ENCODE measurements around the gene NLRP9.
"Not testable (repeated sequence)": the region's sequence is repeated elsewhere in the genome, so short reads cannot be mapped to it uniquely, and the experiment has no call there.

The NLRP9 gene

DNA sequence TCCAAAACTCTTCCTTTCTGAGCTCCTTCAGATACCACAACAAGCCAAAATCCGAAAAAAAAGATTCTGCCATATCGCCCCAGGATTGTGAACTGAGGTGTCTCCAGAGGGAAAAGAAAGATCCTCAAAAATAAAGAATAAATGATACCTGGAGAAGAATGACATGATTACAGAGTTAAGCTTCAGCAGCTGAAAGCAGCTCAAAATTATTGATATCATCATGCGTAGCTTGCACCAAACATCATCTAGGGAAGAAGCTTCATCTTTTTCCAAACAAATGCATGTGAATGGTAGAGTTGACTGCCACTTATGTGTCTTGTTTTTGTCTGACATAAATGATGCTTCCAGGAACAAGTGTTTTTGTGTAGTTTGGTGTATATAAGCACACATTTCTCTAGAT lies at the start of gene NLRP9:
Gene NLRP9 (minus strand): TSS at position 101 of the 400 bp plus-strand sequence. CDS start 28 bp downstream, at position 73.
- no peak for DNase-seq

DNA sequence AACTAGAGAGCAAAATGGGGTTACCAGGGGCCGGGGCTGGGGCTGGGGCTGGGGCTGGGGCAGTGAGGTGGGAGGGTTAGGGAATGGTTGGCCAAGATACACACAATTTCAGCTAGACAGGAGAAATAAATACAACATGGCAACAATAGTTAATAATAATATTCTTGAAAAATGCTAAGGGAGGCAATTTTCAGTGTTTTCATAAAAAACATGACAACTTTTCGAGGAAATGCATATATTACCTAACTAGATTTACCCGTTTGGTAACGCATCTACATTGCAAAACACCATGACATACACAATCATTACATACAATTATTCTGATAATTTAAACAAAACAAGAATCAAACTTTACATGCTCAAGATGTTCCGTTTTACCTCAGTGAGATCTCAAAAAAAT lies 42.9 kb upstream of the NLRP9 start:
- no peak for DNase-seq

DNA sequence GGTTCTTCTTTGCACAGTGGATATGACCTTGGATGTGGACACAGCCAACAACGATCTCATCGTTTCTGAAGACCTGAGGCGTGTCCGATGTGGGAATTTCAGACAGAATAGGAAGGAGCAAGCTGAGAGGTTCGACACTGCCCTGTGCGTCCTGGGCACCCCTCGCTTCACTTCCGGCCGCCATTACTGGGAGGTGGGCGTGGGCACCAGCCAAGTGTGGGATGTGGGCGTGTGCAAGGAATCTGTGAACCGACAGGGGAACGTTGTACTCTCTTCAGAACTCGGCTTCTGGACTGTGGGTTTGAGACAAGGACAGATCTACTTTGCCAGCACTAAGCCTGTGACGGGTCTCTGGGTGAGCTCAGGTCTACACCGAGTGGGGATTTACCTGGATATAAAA lies 40.1 kb upstream of the NLRP9 start:
- DNase-seq = no peak

DNA sequence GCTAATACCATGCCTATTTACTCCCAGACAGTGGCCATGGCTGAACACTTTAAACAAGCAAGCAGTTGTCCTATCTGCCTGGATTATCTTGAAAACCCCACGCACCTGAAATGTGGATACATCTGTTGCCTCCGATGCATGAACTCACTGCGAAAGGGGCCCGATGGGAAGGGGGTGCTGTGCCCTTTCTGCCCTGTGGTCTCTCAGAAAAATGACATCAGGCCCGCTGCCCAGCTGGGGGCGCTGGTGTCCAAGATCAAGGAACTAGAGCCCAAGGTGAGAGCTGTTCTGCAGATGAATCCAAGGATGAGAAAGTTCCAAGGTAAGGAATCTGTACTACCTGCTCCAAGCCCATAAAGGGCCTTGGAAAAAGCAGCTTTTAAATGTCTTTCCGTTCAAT lies 39.3 kb upstream of the NLRP9 start:
- no peak for DNase-seq

DNA sequence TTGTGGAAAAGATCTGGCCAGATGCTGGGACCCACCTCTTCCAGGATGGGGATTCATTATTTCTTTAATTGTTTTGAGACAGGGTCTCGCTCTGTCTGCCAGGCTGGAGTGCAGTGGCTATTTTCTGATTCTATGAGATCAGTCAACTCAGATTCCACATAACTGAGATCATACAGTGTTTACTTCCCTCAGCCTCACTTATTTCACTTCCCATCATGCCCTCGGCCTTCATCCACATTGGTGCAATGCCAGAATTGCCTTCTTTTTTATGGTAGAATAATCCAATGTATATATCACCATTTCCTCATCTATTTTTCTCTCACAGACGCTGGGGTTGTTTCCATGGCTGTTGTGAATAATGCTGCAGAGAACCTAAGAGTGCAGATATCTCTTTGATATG lies 31.4 kb upstream of the NLRP9 start:
- DNase-seq = not testable (repeated sequence)

DNA sequence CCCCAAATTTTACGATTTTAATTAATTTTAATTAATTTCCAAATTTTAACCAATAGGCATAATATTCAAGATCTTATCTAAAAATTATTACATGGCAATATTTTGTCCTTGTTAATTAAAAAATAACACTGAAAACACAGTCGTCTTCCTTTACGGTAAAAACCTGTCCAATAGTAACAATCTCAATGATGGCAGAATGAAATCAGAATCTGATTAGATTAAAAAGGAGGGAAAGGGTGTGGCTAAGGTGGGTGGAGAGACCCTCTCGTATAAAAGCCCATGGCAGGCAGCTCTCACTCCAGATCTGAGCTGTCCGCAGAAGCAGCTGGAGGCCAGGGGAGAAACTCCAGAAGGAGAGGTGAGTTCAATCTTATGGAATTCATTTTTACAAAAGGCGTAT lies 30.6 kb upstream of the NLRP9 start, which contains the start of gene RFPL4AL1:
Gene RFPL4AL1 (plus strand): TSS at position 301 of the 400 bp plus-strand sequence. CDS start 2,687 bp downstream, outside the sequence.
- DNase-seq = not testable (repeated sequence)

DNA sequence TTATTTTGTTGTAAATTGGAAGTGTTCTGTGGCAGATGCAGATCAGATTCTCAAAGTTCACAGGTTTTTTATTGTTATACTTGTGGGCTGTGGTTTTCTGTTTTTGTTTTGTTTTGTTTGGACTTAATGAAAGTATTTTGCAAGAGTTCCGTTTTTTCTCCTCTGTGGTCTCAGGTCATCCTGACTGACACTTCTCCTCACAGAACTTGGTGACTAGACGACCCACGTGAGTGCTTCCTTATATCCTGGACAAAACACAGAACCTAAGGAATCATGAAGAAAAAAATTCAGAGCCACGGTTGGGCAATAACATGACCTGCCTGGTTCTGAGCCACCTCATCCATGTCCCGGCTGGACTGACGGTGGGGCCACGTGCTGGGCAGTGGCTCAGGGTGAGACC lies 28.3 kb upstream of the NLRP9 start:
- DNase-seq = no peak

DNA sequence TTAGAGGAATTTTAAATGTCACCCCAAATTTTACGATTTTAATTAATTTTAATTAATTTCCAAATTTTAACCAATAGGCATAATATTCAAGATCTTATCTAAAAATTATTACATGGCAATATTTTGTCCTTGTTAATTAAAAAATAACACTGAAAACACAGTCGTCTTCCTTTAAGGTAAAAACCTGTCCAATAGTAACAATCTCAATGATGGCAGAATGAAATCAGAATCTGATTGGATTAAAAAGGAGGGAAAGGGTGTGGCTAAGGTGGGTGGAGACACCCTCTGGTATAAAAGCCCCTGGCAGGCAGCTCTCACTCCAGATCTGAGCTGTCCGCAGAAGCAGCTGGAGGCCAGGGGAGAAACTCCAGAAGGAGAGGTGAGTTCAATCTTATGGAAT lies 20.6 kb upstream of the NLRP9 start, which contains the start of gene RFPL4A:
Gene RFPL4A (plus strand): TSS at position 301 of the 400 bp plus-strand sequence. CDS start 2,704 bp downstream, outside the sequence.
- DNase-seq = not testable (repeated sequence)

DNA sequence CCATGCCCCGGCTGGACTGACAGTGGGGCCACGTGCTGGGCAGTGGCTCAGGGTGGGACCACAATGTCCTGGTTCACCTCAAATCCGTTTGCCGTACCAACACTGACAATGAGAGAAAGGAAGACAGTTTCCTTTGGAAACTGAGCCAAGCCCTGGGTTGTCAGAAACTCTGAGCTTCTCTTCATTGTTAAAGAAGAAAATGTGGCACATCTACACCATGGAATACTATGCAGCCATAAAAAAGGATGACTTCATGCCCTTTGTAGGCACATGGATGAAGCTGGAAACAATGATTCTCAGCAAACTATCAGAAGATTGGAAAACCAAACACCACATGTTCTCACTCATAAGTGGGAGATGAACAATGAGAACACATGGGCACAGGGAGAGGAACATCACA lies 18.6 kb upstream of the NLRP9 start:
- not testable (repeated sequence) for DNase-seq

DNA sequence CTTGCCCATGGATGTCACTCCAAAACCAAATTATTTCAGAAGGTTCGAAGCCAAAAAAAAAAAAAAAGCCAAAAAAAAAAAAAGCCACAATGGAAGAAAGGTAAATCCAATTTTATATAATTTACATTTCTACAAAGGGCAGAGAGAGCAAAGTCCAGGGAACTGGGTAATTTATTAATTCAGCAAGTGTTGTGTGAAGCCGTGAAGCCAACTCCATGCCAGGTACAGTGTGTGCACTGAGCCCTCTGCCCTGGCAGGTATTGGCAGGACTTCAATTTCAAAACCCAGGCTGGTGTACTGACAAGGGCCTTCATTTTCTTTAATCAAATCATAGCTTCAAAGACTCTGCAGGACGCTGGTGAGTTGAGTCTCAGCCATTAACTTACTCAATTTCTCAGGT lies 15.2 kb upstream of the NLRP9 start:
- no peak for DNase-seq

DNA sequence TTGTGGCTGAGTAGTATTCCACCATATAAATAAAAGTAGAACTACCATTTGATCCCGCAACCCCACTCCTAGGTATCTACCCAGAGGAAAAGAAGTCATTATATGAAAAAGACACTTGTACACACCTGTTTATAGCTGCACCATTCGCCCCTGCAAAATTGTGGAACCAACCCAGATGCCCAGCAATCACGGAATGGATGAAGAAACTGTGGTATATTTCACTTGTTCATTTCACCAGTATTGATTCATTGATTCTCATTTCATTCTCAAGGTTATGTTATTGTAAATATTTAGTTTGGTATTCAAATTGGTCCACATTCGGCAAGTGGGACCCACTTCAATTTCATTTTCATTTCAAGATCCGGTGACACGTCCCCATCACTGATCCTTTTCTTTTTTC lies 12.5 kb upstream of the NLRP9 start:
- DNase-seq = no peak

DNA sequence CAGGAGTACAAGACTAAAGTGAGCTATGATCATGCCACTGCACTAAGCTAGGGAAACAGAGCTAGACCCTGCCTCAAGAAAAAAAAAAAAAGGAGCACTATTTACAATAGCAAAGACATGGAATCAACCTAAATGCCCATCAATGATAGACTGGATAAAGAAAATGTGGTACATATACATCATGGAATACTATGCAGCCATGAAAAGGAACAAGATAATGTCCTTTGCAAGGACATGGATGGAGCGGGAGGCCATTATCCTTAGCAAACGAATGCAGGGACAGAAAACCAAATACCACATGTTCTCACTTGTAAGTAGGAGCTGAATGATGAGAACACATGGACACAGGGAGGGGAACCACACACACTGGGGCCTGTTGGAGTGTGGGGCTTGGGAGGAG lies 7.8 kb downstream of the NLRP9 start:
- not testable (repeated sequence) for DNase-seq

DNA sequence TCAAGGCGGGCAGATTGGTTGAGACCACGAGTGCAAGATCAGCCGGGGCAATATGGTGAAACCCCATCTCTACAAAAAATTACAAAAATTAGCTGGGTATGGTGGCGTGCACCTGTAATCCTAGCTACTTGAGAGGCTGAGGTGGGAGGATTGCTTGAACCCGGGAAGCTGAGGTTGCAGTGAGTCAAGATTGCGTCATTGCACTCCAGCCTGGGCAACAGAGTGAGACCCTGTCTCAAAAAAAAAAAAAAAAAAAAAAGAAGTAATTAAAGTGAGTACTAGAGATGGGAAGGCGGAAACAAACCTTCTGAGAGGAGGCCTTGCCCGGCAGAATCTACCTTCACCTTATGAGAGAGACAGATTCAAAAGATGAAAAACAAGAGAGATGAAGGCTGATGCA lies 14.7 kb downstream of the NLRP9 start:
- DNase-seq = no peak

DNA sequence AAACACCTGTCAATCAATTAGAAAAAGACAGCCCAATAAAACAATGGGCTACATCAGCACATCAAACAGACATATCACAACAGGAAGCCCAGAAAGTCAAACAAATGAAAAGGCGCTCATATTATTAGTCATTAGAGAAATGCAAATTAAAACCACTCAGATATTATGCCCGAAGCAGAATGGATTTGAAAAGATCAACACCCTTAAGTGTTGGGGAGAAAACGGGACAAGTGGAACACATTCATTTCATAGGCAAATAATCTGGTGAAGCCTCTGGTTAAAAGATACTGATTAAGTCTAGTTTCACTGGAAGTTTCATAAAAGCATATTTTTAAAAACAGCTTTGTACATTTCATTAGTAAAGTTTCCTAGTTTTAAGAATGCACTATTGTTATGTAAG lies 17.4 kb downstream of the NLRP9 start:
- no peak for DNase-seq

DNA sequence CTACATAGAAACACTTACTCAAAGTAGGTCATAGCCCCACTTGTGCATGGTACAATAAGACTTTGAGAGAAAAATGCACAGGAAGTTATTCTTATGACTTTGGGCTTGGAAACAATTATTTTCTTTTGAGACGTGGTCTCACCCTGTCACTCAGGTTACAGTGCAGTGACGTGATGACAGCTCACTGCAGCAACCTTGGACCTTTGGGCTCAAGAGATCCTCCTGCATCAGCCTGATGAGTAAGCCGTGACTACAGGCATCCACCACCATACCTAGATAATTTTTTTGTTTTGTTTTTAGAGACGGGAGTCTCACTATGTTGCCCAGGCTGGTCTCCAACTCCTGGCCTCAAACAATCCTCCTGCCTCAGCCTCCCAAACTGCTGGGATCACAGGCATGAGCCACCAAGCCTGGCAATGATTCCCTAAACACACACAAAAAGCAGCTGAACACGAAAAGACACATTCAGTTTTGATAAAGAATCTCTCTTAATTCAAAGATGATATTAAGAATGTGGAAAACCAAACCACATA lies 17.9 kb downstream of the NLRP9 start:
- no peak for DNase-seq

DNA sequence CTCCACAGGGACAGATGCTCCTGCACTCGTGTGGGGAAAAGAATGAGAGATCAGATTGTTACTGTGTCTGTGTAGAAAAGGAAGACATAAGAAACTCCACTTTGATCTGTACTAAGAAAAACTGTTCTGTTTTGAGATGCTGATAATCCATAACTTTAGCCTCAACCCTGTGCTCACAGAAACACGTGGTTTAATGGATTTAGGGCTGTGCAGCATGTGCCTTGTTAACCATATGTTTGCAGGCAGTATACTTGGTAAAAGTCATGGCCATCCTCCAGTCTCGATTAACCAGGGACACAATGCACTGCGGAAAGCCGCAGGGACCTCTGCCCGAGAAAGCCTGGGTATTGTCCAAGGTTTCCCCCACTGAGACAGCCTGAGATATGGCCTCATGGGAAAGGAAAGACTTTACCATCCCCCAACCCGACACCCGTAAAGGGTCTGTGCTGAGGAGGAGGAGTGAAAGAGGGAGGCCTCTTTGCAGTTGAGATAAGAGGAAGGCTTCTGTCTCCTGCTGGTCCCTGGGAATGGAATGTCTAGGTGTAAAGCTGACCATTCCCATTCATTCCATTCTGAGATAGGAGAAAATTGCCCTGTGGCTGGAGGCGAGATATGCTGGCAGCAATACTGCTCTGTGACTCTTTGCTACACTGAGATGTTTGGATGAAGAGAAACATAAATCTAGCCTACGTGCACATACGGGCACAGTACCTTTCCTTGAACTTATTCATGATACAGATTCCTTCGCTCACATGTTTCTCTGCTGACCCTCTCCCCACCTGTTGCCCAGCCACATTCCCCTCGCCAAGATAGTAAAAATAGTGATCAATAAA lies 20.1 kb downstream of the NLRP9 start:
- DNase-seq = not testable (repeated sequence)

DNA sequence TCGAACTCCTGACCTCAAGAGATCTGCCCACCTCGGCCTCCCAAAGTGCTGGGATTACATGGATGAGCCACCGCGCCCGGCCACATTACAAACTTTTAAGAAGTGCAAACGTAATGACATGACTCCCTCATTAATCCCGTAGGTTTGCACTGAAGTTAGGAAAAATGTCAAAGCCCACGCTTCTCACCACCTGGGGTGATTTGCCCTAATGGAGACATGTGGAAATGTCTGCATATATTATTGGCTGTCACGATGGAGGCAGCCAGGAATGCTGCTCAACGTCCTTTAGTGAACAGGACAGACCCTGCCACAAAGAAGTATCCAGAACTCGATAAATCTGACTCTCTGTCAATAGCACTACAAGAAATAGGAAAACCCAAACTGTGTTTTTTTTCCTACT lies 21.0 kb downstream of the NLRP9 start:
- DNase-seq = no peak

DNA sequence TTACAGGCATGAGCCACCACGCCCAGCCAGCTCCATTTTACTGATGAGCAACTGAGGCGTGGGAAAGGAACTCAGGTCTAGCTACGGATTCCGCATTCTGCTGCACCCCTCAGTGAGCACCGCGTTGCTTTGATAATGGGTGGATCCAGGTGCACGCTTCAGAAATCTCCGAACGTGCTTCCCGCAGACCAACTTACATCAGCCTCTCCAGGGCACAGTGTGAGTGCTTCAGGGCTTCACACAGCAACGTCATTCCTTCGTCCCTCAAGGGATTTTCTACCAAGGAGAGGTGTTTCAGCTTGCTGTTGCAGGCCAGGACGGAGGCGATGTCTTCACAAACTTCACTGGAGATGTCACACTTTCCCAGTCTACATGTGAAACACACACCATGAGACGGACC lies 21.7 kb downstream of the NLRP9 start:
- no peak for DNase-seq

DNA sequence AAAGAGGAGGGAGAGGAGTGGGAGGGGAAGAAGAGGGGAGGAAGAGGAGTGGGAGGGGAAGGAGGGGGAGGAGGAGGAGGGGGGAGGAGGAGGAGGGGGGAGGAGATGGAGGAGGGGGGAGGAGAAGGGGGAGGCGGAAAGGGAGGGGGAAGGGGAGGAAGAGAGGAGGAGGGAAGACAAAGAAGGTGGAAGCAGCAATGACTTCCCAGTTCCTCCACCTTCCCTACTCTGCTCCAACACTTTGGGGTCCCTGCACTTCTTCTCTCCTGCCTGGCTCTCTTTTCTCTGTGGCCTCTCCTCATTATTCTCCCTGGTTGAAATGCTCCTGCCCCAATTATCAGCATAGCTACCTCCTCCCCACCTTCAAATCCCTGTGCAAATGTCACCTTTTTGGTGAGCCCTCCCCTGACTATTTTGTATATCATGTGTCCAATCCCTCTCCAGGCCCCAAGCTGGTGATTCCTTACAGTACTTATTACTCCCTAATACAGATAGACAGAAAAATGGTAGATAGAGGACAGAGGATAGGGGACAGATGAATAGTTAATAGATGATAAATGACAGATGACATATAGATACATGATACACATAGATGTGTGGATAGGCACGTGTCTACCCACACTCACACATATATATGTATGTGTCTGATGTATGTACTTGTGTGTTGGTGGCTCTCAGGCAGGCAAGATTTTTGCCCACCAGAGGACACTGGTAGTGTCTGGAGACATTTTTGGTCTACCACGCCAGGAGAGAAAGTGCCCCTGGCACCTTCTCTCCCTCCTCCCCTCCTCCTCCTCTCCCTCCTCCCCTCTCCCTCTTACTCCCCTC lies 25.2 kb downstream of the NLRP9 start:
- no peak for DNase-seq

DNA sequence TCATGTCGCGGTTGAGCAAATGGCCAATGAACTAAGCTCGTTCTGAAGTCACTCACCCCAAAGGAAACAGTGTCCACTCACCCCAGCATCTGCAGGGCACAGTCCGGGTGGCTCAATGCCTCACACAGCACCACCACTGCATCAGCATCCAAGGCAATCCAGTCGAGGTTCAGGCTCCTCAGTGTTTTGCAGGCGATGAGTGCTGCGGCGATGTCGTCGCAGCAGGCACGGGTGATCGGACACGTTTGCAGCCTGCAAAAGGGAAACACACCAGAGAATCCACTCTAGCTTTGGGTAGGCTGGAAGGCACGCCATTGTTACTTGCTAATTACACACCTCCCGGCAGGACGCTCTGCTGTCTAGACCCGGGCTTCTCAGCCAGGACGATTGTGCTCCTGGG lies 26.5 kb downstream of the NLRP9 start:
- DNase-seq = no peak

DNA sequence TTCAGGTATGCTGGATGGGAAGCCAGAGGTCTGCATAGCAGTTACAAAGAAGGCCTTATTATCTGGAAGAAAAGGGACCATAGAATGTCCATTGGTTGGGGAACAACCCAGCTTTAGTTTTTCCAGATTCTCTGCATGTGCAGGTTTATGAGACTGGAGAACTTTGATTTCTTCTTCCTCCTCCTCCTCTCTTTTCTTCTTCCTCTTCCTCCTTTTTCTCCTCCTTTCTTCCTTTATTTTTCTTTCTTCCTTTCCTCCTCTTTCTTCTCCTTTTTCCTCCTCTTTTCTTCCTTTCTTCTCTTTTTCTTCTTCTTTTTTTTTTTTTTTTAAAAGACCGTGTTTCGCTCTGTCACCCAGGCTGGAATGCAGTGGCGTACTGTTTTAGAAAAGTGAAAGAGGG lies 32.2 kb downstream of the NLRP9 start:
- no peak for DNase-seq

DNA sequence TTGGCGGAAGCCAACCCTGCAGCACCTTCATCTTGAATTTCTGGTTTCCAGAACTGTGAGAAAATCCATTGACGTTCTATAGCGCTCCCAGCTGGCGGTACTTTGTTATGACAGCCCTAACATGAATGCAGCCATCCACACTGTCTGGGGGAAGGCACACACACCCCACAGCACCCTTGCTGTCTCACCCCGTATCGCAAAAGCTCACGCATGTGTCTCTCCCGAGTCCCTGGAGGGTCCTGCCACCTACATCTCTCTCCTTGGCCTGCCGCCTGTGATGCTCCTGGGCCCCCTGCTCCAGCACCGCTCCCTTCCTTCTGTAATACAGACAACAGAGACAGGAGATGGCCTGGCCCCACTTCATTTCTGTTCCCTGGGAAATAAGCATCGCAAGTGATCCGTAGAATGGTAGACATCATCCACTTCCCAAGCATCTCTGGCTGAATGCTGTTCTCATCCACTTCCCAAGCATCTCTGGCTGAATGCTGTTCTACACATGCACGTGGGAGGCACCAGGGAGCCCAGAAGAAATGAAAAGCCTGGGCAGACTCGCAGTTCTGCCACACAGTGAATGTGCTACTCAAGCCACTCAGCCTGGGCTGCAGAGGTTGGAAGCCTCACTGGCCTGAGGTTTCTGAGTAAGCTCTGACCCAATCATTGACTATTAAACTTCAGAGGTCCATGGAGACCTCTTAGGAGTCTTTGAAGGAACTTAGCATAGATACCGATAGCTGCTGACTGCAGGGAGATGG lies 33.5 kb downstream of the NLRP9 start:
- DNase-seq = no peak

DNA sequence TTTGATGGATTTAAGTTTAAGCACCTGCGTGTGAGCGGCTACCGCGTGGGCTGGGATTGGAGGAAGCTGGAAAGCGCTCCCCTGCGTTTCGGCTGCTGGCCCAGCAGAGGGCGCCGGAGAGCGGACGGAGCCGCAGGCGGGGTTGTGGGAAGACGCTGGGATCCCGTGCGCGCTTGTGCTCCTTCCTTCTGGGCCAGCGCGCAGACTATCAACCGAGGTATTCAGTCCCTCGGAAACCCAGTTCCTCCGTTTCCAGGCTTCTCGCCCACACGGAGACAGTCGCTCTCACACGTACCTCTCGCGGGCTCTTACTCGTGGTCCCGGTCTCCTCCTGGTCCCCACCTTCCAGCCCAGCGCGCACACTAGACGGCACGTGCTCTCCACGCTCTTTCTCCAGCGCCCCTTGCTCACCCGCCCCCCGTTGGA lies 34.4 kb downstream of the NLRP9 start:
- peak; percentile 75 for DNase-seq
